ENCODE measurements around the gene NMRK2.

GRCh38 chr19:3990815-3991117 lies 57.9 kb downstream of the NMRK2 start:
- TF ChIP-seq EZH2 (IDR thresholded peaks at IDR 0.05; ENCODE audit: borderline replicate concordance, insufficient read depth, low read depth, low read length, poor library complexity, severe bottlenecking) (no peak), CTCF (IDR thresholded peaks at IDR 0.05) (no peak)
